ENCODE data around the gene TCAF1. TPM values are rescaled to one million over a fixed set of nuclear protein-coding genes. Genes with fewer than 3 reads are reported as not detected.
A peak's percentile ranks its signal among the peaks of the same experiment; 100 is the strongest.
"Not testable (repeated sequence)": the region's sequence is repeated elsewhere in the genome, so short reads cannot be mapped to it uniquely, and the experiment has no call there.

TCAF1 gene
- total RNA-seq, 1 donor: 6.0 TPM

DNA sequence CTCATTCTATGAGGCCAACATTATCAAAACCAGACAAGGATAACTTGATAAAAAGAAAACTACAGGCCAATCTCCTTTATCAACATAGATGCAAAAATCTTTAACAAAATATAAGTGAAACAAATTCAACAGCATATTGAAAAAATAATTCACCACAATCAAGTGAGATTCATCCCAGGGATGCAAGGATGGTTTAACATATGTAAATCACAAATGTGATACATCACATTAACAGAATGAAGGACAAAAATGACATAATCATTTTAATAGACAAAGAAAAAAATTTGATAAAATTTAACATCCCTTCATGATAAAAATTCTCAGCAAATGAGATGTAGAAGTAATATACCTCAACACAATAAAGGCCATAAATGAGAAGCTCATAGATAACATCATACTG lies 53.8 kb downstream of the TCAF1 start:
- Histone ChIP-seq H3K9me3 (ENCODE audit: low read depth, low read length) (peaks cover 7% of the 10 kb centered on the region), H3K4me1 (ENCODE audit: insufficient read depth, low read length) (no peaks in the 10 kb centered on the region), H3K4me3 (ENCODE audit: low read length) (no peak overlapping the region), H3K27me3 (ENCODE audit: insufficient read depth, low read length) (peaks cover 3% of the 10 kb centered on the region)

DNA sequence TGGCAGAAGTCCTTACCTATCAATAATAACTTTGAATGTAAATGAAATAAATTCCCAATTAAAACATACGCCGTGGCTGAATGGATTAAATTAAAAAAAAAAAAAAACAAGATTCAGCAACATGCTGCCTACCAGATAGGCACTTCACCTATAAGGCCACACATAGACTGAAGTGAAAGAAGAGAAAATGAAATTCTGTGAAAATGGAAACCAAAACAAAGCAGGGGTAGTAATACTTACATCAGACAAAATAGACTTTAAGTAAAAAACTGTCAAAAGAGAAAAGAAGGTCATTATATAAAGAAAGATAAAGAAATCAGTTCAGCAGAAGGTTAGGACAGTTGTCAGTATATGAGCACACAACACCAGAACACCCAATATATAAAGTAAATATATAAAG lies 55.3 kb downstream of the TCAF1 start:
- peaks cover 3% of the 10 kb centered on the region for H3K27me3 ChIP-seq (ENCODE audit: insufficient read depth, low read length)
- no peak overlapping the region for H3K4me3 ChIP-seq (ENCODE audit: low read length)
- H3K4me1 ChIP-seq (ENCODE audit: insufficient read depth, low read length): no peaks in the 10 kb centered on the region
- peaks cover 7% of the 10 kb centered on the region for H3K9me3 ChIP-seq (ENCODE audit: low read depth, low read length)

DNA sequence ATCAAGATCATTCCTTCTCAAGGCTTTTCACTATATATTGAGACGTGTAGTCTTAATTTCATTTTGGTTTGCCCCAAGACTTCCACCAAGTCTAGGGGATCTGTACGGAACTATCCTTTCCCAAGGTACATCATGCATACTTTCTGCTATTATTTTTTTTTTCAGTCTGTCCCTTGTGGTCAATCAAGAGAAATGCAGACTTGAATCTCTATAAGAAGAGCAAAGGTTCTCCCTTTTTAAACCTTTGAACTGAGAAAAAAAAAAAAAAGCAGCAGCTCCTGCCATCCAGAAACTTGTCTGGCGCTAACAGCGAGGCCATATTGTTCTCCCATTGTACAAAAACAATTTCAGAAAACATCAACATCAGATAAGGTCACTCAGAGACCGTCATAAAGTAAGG lies 60.3 kb downstream of the TCAF1 start:
- not testable (repeated sequence) for H3K4me3 ChIP-seq (ENCODE audit: low read length); H3K27me3 ChIP-seq (ENCODE audit: insufficient read depth, low read length); H3K4me1 ChIP-seq (ENCODE audit: insufficient read depth, low read length); H3K9me3 ChIP-seq (ENCODE audit: low read depth, low read length)

DNA sequence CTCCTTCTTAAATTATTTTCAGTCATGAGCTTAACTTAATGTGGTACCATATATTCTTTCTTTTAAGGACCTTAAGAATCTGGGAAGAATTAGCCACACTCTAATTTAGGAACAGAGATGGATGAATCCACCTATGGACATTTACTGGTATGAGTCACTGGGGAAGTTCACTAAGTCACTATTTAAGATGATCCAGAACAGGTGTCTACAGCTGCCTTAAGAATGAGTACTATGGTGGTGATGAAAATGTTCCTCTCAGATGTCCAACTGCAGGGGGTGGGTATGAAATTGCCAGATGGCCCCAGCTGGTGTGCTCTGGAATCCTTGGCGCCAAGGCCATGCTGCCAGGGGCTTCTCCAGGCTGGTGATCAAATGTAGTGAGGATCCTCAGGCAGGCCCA lies 61.9 kb downstream of the TCAF1 start:
- not testable (repeated sequence) for H3K9me3 ChIP-seq (ENCODE audit: low read depth, low read length); H3K27me3 ChIP-seq (ENCODE audit: insufficient read depth, low read length); H3K4me3 ChIP-seq (ENCODE audit: low read length); H3K4me1 ChIP-seq (ENCODE audit: insufficient read depth, low read length)

DNA sequence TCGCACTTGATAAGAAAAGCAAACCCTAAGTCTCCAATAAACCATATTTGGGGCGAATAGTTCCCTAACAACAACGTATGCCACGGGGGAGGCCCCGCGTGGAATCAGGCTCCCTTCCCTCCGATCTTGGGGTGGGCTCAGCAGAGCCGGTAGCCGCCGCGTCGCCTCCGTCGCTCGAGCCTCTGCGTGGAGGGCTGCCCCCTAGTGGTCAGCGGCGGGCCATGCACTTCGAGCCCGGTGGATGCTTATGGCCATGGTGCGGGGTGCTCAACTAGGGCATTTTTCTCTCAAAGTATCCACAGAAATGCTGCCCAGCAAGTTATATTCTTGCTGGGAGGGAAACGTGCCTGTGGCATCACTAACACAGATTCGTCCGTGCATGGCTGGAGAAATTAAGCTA lies 64.8 kb downstream of the TCAF1 start:
- H3K4me3 ChIP-seq (ENCODE audit: low read length): peak overlapping the region; percentile 16

DNA sequence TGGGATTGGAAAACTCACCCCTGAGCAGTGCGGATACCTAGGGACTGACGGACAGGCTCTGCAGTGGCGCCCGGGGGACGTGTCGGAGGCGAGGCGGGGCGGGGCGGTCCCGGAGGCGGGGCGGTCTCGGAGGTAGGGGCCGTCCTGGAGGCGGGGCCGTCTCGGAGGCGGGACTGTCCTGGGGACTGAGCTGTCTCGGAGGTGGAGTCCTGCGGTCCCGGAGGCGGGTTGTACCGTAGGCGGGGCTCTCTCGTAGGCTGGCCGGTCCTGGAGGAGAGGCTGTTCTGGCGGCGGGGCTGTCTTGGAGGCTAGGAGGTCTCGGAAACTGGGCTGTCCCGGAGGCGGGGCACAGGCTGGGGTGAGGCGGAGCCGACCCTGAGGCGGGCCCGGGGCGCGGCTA lies 65.4 kb downstream of the TCAF1 start:
- not testable (repeated sequence) for H3K4me1 ChIP-seq (ENCODE audit: insufficient read depth, low read length); H3K9me3 ChIP-seq (ENCODE audit: low read depth, low read length); H3K27me3 ChIP-seq (ENCODE audit: insufficient read depth, low read length)
- peak overlapping the region; percentile 33 for H3K4me3 ChIP-seq (ENCODE audit: low read length)

More for the DNA sequence above, 64.8 kb downstream of the TCAF1 start:
- not testable (repeated sequence) for H3K27me3 ChIP-seq (ENCODE audit: insufficient read depth, low read length); H3K4me1 ChIP-seq (ENCODE audit: insufficient read depth, low read length); H3K9me3 ChIP-seq (ENCODE audit: low read depth, low read length)

DNA sequence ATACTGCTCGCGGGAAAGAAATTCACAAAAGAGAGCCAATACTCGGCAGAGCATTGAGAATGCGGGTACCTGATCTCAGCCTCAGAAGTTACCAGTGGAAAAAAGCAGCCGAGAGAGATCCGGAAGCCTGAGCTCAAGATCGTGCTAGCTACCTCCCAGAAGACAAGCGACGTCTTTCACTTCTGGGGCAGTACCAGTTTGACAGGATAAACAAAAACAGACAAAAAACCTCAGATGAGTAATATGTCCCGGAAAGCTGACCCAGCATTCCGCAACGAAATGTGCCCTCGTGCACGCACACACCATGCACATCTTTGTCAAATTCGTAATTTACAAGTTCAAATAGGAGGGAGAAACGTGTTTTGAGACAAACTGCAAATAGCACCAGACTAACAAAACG lies 65.9 kb downstream of the TCAF1 start:
- H3K4me1 ChIP-seq (ENCODE audit: insufficient read depth, low read length); H3K9me3 ChIP-seq (ENCODE audit: low read depth, low read length); H3K27me3 ChIP-seq (ENCODE audit: insufficient read depth, low read length); H3K4me3 ChIP-seq (ENCODE audit: low read length): not testable (repeated sequence)

DNA sequence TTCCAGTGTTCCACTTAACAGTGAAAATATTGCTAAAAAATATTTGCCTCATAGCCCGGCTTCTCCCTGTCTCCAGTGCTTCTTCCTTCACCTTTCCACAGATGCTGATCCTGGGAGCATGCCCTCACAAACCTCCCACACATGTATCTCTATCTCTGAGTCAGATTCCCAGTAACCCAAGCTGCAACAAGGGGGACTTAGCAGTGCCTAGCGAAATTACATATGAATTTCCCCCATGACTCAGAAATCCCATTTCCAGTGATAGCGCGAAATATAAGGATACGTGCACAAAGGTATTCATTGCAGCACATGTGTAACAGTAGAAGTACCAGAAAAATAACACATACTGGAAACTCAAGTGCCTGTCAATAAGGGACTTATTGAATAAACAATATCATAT lies 75.4 kb downstream of the TCAF1 start:
- H3K4me3 ChIP-seq (ENCODE audit: low read length); H3K4me1 ChIP-seq (ENCODE audit: insufficient read depth, low read length); H3K27me3 ChIP-seq (ENCODE audit: insufficient read depth, low read length); H3K9me3 ChIP-seq (ENCODE audit: low read depth, low read length): not testable (repeated sequence)

DNA sequence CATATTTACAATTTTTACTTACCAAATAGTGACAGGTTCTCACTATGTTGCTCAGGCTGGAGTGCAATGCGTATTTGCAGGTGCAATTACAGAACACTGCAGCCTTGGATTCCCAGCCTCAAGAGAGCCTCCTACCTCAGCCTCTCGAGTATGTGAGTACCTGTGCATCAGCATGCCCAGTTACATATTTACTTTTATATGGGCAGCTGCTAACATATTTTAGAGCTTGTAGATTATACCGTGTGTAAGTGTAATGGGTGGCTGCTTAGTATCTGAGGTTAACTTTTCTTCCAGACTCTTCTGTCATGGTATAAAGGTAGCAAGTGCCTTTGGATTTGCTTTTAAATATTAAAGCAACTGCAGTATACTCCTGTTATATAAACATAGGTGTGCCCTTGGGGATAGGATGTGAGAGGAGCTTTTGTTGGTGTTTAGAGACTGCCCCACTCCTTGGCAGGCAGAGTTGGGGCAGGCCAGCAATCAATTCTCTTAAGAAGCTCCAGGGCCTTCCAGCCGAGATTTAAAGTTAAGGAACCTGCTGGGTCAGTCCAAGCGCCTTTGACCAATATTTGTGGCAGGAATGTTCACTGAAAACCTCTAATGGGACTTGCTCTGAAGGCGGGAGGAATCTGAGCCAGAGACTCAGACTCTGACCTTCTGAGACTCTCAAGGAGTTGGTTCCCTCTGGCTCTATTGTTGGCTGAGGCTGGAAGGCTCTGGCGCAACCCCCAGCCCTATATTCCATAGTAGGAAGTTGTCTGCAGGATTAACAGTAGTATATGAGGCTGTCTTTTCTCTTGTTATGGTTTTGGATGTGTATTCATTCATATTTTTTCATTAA lies 77.5 kb downstream of the TCAF1 start:
- H3K4me1 ChIP-seq (ENCODE audit: insufficient read depth, low read length); H3K4me3 ChIP-seq (ENCODE audit: low read length); H3K9me3 ChIP-seq (ENCODE audit: low read depth, low read length); H3K27me3 ChIP-seq (ENCODE audit: insufficient read depth, low read length): not testable (repeated sequence)

DNA sequence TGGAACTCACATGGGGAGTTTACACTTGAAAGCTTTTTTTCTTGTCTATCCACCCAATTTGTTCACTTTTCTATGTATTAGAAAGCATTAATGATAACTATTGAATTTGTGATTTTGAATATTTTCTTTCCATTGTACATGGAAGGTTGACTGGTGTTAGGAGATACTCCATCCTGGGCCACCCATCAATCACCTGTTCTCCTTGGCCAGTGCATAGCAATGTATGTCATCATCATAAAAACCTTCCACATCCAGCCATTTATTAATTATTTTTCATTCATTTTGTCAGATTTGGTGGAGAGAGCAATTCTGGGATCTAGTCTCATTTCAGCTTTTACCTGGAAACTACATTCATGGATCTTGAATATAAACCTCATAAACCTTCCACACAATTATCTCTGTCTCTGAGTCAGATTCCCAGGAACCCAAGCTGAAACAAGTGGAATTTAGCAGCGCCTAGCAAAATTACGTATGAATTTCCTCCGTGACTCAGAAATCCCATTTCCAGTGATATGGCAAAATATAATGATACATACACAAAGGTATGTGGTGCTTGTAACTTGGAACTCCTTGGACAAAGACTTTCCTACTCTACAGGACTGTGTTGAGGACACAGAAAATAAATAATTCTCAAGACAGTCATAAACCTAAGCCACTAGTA lies 78.2 kb downstream of the TCAF1 start:
- not testable (repeated sequence) for H3K4me3 ChIP-seq (ENCODE audit: low read length); H3K4me1 ChIP-seq (ENCODE audit: insufficient read depth, low read length); H3K9me3 ChIP-seq (ENCODE audit: low read depth, low read length); H3K27me3 ChIP-seq (ENCODE audit: insufficient read depth, low read length)

DNA sequence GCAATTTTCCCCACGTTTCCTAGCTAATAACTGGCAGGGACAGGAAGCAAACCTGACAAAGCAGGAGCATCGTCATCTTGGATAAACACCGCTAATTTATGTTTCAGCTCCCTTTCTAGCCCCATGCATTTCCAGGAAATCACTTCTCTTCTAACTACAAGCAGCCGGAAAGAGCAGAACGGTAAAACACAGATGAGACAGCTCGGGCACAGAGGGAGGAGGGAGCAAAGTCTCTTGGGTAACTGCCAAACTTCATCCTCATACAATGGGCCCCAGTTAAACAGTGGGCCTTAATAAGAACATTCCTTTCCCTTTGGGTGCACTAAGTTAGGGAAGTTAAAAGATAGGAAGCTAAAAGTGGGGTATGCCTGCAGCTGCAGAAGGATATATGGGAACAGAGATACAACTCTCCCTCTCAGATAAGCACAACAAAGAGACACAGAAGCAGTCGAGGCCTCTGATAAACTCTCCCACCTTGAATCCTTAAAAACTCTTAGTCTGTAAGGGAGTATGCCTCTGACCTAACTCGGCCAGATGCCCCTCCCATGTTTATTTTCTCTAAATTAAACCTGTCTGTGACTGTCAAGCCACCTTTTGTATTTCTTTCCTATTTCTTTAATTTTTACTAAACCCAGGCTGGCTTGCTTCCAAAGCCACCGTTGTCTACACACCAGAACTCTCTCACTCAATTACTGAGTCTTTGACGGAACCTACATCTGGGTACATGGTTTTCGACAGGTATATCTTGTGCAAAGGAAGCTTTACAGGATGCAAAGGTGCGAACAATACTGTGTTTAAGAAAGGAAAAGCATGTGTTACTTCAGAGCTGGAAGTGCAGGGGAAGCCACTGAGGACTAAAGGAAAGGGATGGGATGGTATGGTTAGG lies 80.3 kb downstream of the TCAF1 start:
- not testable (repeated sequence) for H3K27me3 ChIP-seq (ENCODE audit: insufficient read depth, low read length); H3K4me3 ChIP-seq (ENCODE audit: low read length); H3K4me1 ChIP-seq (ENCODE audit: insufficient read depth, low read length); H3K9me3 ChIP-seq (ENCODE audit: low read depth, low read length)

DNA sequence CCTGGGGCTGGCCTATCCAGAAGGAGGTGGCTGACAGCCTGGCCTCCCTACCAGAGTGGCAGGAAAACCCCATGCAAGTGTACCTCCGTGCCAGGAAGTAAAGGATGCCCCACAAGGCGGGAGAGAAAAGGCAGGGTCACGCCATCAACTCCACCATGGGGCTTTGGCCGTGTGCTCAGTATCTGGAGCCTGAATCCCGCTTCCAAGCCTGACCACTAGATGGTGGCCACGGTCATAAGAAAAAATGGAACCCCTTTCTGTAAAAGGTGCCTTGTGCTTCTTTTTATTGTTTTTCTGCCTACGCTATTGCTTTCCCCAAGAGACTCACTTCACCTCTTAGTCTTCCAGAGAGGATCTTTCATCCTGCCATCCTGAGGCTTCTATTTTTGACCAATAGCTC lies 84.1 kb downstream of the TCAF1 start:
- not testable (repeated sequence) for H3K4me3 ChIP-seq (ENCODE audit: low read length); H3K27me3 ChIP-seq (ENCODE audit: insufficient read depth, low read length); H3K4me1 ChIP-seq (ENCODE audit: insufficient read depth, low read length); H3K9me3 ChIP-seq (ENCODE audit: low read depth, low read length)

DNA sequence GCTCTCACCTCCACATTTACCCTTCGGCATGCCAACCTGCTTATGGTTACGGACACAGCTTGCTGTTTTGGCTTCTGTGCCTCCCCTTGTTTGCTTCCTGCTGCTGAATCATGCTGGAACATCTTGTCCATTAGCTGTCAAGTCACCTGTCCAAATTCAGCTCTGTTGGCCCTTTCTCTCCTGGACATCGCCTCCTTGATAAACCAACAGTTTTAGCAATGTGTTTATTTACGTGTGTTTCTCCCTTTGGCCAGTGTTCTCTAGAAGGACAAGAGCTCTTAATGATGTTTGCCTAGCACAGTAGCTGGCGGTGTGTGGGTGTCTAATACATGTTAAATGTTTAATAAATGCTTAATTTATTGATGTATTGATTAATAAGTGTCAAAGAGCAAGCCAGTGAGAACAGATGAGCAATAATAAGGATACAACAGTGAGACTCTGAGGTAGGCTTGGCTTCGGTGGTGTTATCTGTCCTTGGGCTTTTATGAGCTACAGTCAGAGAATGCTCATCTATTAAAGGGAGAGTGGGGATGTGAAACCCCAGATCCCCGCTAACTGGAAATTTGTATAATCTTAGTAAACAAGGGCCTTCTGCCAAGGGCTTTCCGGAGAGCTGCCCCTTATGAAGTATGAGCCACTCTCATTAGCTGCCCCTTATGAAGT lies 85.4 kb downstream of the TCAF1 start:
- not testable (repeated sequence) for H3K4me1 ChIP-seq (ENCODE audit: insufficient read depth, low read length); H3K4me3 ChIP-seq (ENCODE audit: low read length); H3K9me3 ChIP-seq (ENCODE audit: low read depth, low read length); H3K27me3 ChIP-seq (ENCODE audit: insufficient read depth, low read length)

DNA sequence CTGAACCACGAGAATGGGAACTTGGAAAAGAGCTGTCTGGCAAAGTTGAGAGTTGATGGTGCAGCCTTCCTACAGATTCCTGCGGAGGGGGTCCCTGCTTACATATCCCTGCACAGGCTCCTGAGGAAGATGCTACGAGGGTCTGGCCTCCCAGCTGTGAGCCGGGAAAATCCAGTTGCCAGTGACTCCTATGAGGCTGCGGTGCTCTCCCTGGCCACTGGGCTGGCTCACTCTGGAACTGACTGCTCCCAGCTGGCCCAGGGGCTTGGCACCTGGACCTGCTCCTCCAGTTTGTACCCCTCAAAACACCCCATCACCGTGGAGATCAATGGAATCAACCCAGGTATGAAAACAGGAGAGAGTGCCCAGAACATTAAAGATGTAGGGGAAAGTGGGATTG lies 91.3 kb downstream of the TCAF1 start:
- H3K4me3 ChIP-seq (ENCODE audit: low read length); H3K27me3 ChIP-seq (ENCODE audit: insufficient read depth, low read length); H3K4me1 ChIP-seq (ENCODE audit: insufficient read depth, low read length); H3K9me3 ChIP-seq (ENCODE audit: low read depth, low read length): not testable (repeated sequence)

DNA sequence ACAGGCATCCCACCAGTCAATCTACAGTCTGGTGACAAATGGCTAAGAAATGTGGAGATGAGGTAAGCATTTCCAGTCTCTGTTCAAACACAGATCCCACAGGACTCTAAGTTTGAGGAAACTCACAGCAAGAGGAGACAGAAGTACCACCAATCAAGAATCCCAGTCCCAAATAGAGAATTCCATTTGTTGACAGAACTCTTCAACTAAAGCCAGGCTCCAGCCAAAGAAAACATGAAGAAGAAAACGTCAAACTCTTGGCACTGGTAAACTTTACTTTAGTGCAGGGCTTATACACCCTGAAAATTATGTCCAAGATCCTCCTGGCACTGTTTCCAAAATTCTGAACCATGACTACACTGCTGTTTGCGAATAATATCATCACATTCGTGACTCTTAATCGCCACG lies 95.3 kb downstream of the TCAF1 start:
- not testable (repeated sequence) for H3K4me1 ChIP-seq (ENCODE audit: insufficient read depth, low read length); H3K27me3 ChIP-seq (ENCODE audit: insufficient read depth, low read length); H3K9me3 ChIP-seq (ENCODE audit: low read depth, low read length); H3K4me3 ChIP-seq (ENCODE audit: low read length)
